ENCODE data around the gene MARCHF2.
A peak's percentile ranks its signal among the peaks of the same experiment; 100 is the strongest.

The MARCHF2 gene

DNA sequence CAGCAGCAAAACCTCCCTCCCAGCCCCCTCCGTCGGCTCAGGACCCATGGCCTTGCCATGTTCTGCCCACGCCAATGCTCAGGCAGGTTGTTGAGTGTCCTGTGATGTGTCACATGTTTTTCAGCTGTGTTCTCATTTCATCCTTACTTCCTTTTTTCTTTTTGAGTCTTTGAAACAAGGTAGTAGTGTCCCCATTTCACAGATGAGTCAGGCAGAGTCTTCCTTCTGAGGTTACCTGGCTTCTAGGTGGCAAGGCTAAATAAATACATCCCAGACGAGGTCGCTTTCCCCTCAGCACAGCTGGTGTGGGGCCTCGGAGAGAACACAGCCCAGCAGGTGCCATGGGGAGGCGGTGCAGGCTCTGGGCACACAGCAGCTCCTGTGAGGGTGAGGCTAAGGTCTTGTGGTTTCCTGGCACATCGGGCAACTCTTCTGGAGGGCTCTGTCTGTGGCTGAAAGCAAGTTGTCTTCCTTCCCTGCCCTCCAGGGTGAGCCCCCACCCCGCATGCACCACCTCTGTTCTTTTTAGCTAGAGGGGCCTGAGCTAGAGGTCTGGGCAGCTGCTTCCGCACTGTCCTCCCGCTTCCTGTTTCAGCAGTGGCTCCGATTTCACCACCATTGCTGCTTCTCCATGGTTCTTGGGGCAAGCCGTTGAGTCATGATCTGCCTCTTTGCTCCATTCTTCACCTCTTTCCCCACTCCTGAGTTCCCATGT lies 74.2 kb downstream of the MARCHF2 start:
- no peak for TF ChIP-seq EZH2phosphoT487 (IDR thresholded peaks at IDR 0.05; ENCODE audit: low read depth)
- TF ChIP-seq, protein P1, sequence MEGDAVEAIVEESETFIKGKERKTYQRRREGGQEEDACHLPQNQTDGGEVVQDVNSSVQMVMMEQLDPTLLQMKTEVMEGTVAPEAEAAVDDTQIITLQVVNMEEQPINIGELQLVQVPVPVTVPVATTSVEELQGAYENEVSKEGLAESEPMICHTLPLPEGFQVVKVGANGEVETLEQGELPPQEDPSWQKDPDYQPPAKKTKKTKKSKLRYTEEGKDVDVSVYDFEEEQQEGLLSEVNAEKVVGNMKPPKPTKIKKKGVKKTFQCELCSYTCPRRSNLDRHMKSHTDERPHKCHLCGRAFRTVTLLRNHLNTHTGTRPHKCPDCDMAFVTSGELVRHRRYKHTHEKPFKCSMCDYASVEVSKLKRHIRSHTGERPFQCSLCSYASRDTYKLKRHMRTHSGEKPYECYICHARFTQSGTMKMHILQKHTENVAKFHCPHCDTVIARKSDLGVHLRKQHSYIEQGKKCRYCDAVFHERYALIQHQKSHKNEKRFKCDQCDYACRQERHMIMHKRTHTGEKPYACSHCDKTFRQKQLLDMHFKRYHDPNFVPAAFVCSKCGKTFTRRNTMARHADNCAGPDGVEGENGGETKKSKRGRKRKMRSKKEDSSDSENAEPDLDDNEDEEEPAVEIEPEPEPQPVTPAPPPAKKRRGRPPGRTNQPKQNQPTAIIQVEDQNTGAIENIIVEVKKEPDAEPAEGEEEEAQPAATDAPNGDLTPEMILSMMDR (IDR thresholded peaks at IDR 0.05; ENCODE audit: low read depth, low read length): peak; percentile 29
- Histone ChIP-seq H4K20me1 (ENCODE audit: insufficient read depth, low read length) (peaks cover 9% of the 10 kb centered on the region; the same call in 1 of the 2 replicates), H3K36me3 (replicated peaks; ENCODE audit: low read depth, low read length) (peaks cover 73% of the 10 kb centered on the region), H3K4me2 (ENCODE audit: low read length) (peak overlapping the region; percentile 77), H3K27ac (ENCODE audit: low read length) (peak overlapping the region; percentile 95), H3K9ac (ENCODE audit: low read length) (peak overlapping the region; percentile 72), H3K4me1 (ENCODE audit: low read length) (peaks cover 45% of the 10 kb centered on the region), H3K4me3 (ENCODE audit: low read length) (peak overlapping the region; percentile 29), H2AFZ (ENCODE audit: low read depth, low read length) (no peak overlapping the region), H3K79me2 (ENCODE audit: low read length) (peaks cover 60% of the 10 kb centered on the region), H3K9me3 (ENCODE audit: insufficient read depth, low read length) (no peaks in the 10 kb centered on the region), H3K27me3 (ENCODE audit: low read depth, low read length) (no peaks in the 10 kb centered on the region)

DNA sequence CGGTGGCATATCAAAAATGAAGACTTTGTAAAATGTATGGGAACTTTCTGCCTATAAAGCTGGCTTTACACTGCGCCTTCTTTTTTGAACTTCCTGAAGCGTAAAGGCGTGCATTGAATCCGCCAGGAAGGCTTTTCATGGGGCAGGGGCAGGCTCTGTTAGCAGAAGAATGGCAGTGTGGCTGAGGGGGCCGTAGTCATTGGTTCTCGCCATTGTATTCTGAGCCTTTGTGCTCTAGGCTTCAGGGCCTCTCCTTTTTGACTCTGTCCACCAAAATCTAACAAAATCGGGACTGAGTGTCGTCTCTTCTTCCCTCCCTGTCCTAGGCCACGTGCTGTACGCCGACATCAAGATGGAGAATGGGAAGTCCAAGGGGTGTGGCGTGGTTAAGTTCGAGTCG lies 75.3 kb downstream of the MARCHF2 start:
- H3K4me1 ChIP-seq (ENCODE audit: low read length): peaks cover 45% of the 10 kb centered on the region
- peak overlapping the region; percentile 77 for H3K4me2 ChIP-seq (ENCODE audit: low read length)
- H3K27me3 ChIP-seq (ENCODE audit: low read depth, low read length): no peaks in the 10 kb centered on the region
- peak overlapping the region; percentile 72; the same call in 1 of the 2 replicates for H3K9ac ChIP-seq (ENCODE audit: low read length)
- peaks cover 49% of the 10 kb centered on the region for H3K79me2 ChIP-seq (ENCODE audit: low read length)
- peak overlapping the region; percentile 29; the same call in 1 of the 2 replicates for H3K4me3 ChIP-seq (ENCODE audit: low read length)
- no peaks in the 10 kb centered on the region for H3K9me3 ChIP-seq (ENCODE audit: insufficient read depth, low read length)
- H3K27ac ChIP-seq (ENCODE audit: low read length): peak overlapping the region; percentile 95
- no peak for TF ChIP-seq EZH2phosphoT487 (IDR thresholded peaks at IDR 0.05; ENCODE audit: low read depth)
- TF ChIP-seq, protein P1 (IDR thresholded peaks at IDR 0.05; ENCODE audit: low read depth, low read length): no peak
- H2AFZ ChIP-seq (ENCODE audit: low read depth, low read length): no peak overlapping the region
- H3K36me3 ChIP-seq (replicated peaks; ENCODE audit: low read depth, low read length): peaks cover 62% of the 10 kb centered on the region
- H4K20me1 ChIP-seq (ENCODE audit: insufficient read depth, low read length): no peaks in the 10 kb centered on the region

All from OCI-LY3 (cell line).